ENCODE data around the gene ZNF536. TPM values are rescaled to one million over a fixed set of nuclear protein-coding genes. Genes with fewer than 3 reads are reported as not detected.
A peak's percentile ranks its signal among the peaks of the same experiment; 100 is the strongest.

The ZNF536 gene
- total RNA-seq, 1 experiment from 2014 or later: not detected

DNA sequence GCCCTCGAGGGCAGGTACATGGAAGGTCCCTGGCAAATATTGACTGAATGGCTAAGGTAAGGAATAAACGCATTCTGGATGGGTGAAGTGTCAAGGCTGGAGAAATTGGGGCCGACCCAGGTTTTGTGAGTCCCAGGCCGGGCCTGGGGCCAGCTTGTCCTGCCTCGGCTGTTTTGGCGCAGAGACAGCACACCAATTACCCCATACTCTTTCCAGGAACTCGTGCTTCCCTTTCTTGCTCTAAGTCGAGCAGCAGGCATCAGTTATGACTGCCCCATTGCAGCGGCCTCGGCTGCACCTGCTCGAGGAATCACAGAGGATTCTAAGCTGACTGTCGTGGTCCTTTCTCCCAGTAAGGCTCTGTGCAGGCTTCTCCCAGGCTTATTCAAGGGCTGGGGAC is 67.1 kb downstream of the ZNF536 start:
- Histone ChIP-seq H4K5ac (ENCODE audit: insufficient read length, low read depth, low read length) (no peak overlapping the region), H2BK15ac (ENCODE audit: low read depth, low read length) (no peak overlapping the region), H3K56ac (ENCODE audit: insufficient read length, low read depth, low read length) (no peak overlapping the region), H3K23me2 (ENCODE audit: insufficient read length, low read depth, low read length, poor library complexity, severe bottlenecking) (no peaks in the 10 kb centered on the region), H2AK5ac (ENCODE audit: insufficient read length, low read length) (no peak overlapping the region), H2BK20ac (ENCODE audit: low read depth, low read length, poor library complexity, severe bottlenecking) (no peak overlapping the region), H3K4ac (ENCODE audit: low read depth, low read length) (no peak overlapping the region), H4K91ac (ENCODE audit: insufficient read length, low read depth, low read length) (no peak overlapping the region), H3K18ac (ENCODE audit: insufficient read length, low read depth, low read length) (no peak overlapping the region), H2BK120ac (ENCODE audit: low read depth, low read length, poor library complexity, severe bottlenecking) (no peak overlapping the region), H3K4me1 (ENCODE audit: insufficient read depth, low read length) (0 out of 2 replicates have a peak, but pooled peaks cover 2% of the 10 kb centered on the region), H3K27ac (ENCODE audit: insufficient read length, low read depth, low read length) (no peak overlapping the region), H3K9me3 (ENCODE audit: control insufficient read depth, low read depth, low read length) (no peaks in the 10 kb centered on the region), H3K27me3 (ENCODE audit: insufficient read depth, low read length) (no peaks in the 10 kb centered on the region), H3K9ac (ENCODE audit: extremely low read depth, insufficient read length, low read length) (no peak overlapping the region), H3K23ac (ENCODE audit: insufficient read length, low read depth, low read length) (no peak overlapping the region), H3K79me2 (ENCODE audit: insufficient read depth, low read length) (no peaks in the 10 kb centered on the region), H3K14ac (ENCODE audit: insufficient read depth, low read length) (no peak overlapping the region), H2BK5ac (ENCODE audit: insufficient read length, low read length) (no peak overlapping the region), H4K8ac (replicated peaks; ENCODE audit: insufficient read length, low read depth, low read length) (no peak overlapping the region), H2AFZ (ENCODE audit: low read length) (no peak overlapping the region), H3K79me1 (ENCODE audit: insufficient read depth, low read depth, low read length, poor library complexity, severe bottlenecking) (no peaks in the 10 kb centered on the region), H3K4me2 (ENCODE audit: insufficient read depth, insufficient read length, low read length) (no peak overlapping the region), H2BK12ac (ENCODE audit: insufficient read length, low read depth, low read length) (no peak overlapping the region), H3T11ph (ENCODE audit: low read length) (no peak overlapping the region), H4K20me1 (ENCODE audit: control insufficient read depth, insufficient read depth, insufficient read length) (no peaks in the 10 kb centered on the region)
- no CpG with 5 or more reads among the region's 12 CpGs for WGBS (ENCODE audit: extremely low coverage, insufficient read length, low lambda C conversion rate)
- H3K27me3 Mint-ChIP-seq (ENCODE audit: low read depth): peaks cover 4% of the 10 kb centered on the region; the same call in 1 of the 2 replicates
- H3K4me1 Mint-ChIP-seq: 0 out of 4 replicates have a peak, but pooled peaks cover 0 to 3% of the 10 kb centered on the region in 2 experiments
- H3K9me3 Mint-ChIP-seq: no peaks in the 10 kb centered on the region
- H3K36me3 Mint-ChIP-seq (ENCODE audit: insufficient read depth in 1 of 3, low read depth in 3 of 3): no peaks in the 10 kb centered on the region
- no peak overlapping the region for H3K4me3 Mint-ChIP-seq
- H3K27ac Mint-ChIP-seq: peak overlapping the region in 1 of 3 experiments; percentile 45; a peak in 1 of 7 replicates
- DNase-seq: no peak
- TF ChIP-seq, protein P1, sequence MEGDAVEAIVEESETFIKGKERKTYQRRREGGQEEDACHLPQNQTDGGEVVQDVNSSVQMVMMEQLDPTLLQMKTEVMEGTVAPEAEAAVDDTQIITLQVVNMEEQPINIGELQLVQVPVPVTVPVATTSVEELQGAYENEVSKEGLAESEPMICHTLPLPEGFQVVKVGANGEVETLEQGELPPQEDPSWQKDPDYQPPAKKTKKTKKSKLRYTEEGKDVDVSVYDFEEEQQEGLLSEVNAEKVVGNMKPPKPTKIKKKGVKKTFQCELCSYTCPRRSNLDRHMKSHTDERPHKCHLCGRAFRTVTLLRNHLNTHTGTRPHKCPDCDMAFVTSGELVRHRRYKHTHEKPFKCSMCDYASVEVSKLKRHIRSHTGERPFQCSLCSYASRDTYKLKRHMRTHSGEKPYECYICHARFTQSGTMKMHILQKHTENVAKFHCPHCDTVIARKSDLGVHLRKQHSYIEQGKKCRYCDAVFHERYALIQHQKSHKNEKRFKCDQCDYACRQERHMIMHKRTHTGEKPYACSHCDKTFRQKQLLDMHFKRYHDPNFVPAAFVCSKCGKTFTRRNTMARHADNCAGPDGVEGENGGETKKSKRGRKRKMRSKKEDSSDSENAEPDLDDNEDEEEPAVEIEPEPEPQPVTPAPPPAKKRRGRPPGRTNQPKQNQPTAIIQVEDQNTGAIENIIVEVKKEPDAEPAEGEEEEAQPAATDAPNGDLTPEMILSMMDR (conservative IDR thresholded peaks at IDR 0.05): no peak

Data from H9 (cell line).